Measurements from ENCODE around the gene RIMBP2. TPM values are rescaled to one million over a fixed set of nuclear protein-coding genes. Genes with fewer than 3 reads are reported as not detected.

Gene RIMBP2
- polyA plus RNA-seq, 1 donor (not counting 4 experiments of a cell fraction or from before 2014, with no cell fraction given) = 0.16 TPM

GRCh38 chr12:130651188-130651959, 64.7 kb downstream of the RIMBP2 start:
- Histone ChIP-seq H3K4me1 (ENCODE audit: control insufficient read depth, extremely low read depth, insufficient read depth, low read length) (no peaks in the 10 kb centered on the region), H3K4me2 (ENCODE audit: control insufficient read depth, extremely low read depth, insufficient read depth, low read depth, low read length) (no peak overlapping the region), H3K27ac (ENCODE audit: control insufficient read depth, insufficient read depth, low read length) (no peak overlapping the region), H3K9ac (ENCODE audit: control insufficient read depth, extremely low read depth, insufficient read depth, low read length) (no peak overlapping the region), H4K20me1 (ENCODE audit: control insufficient read depth, extremely low read depth, insufficient read depth, low read length) (no peaks in the 10 kb centered on the region), H3K36me3 (ENCODE audit: control insufficient read depth in 2 of 2, extremely low read depth in 1 of 2, insufficient read depth in 2 of 2, low read length in 2 of 2) (no peaks in the 10 kb centered on the region), H3K9me3 (ENCODE audit: control insufficient read depth, low read depth, low read length) (peaks cover 2% of the 10 kb centered on the region), H3K4me3 (ENCODE audit: control insufficient read depth in 2 of 3, extremely low read depth in 1 of 3, insufficient read depth in 2 of 3, low read depth in 1 of 3, low read length in 3 of 3) (no peak overlapping the region), H3K27me3 (ENCODE audit: control insufficient read depth, extremely low read depth, insufficient read depth, low read length) (no peaks in the 10 kb centered on the region), H3K9me1 (ENCODE audit: control insufficient read depth, extremely low read depth, insufficient read depth, low read length) (no peaks in the 10 kb centered on the region), H3K79me2 (ENCODE audit: control insufficient read depth, insufficient read depth, low read length) (no peaks in the 10 kb centered on the region), H2AFZ (ENCODE audit: control insufficient read depth, low read length) (no peak overlapping the region)
- FAIRE-seq (no peak), DNase-seq (ENCODE audit: low read depth, low spot score) (no peak)
- dilution Hi-C loops (cut with MboI; ENCODE audit: extremely low pct_ligation_motif_present, low sequenced_read_pairs) = no loop called here
- TF ChIP-seq CTCF (optimal IDR thresholded peaks at IDR 0.05 in 1 of 3, IDR thresholded peaks at IDR 0.05 in 1 of 3, conservative IDR thresholded peaks at IDR 0.05 in 1 of 3; ENCODE audit: extremely low read depth in 1 of 3, insufficient read depth in 2 of 3, low read length in 3 of 3) (no peak), EZH2 (IDR thresholded peaks at IDR 0.05; ENCODE audit: low read length) (no peak)

GRCh38 chr12:130650131-130650530, 66.0 kb downstream of the RIMBP2 start:
- Histone ChIP-seq H3K9me3 (ENCODE audit: control insufficient read depth, low read depth, low read length) (peaks cover 2% of the 10 kb centered on the region), H3K9ac (ENCODE audit: control insufficient read depth, extremely low read depth, insufficient read depth, low read length) (no peak overlapping the region), H3K27me3 (ENCODE audit: control insufficient read depth, extremely low read depth, insufficient read depth, low read length) (no peaks in the 10 kb centered on the region), H2AFZ (ENCODE audit: control insufficient read depth, low read length) (no peak overlapping the region), H3K9me1 (ENCODE audit: control insufficient read depth, extremely low read depth, insufficient read depth, low read length) (no peaks in the 10 kb centered on the region), H3K79me2 (ENCODE audit: control insufficient read depth, insufficient read depth, low read length) (no peaks in the 10 kb centered on the region), H3K36me3 (ENCODE audit: control insufficient read depth in 2 of 2, extremely low read depth in 1 of 2, insufficient read depth in 2 of 2, low read length in 2 of 2) (no peaks in the 10 kb centered on the region), H3K4me1 (ENCODE audit: control insufficient read depth, extremely low read depth, insufficient read depth, low read length) (no peaks in the 10 kb centered on the region), H4K20me1 (ENCODE audit: control insufficient read depth, extremely low read depth, insufficient read depth, low read length) (no peaks in the 10 kb centered on the region), H3K4me2 (ENCODE audit: control insufficient read depth, extremely low read depth, insufficient read depth, low read depth, low read length) (no peak overlapping the region), H3K27ac (ENCODE audit: control insufficient read depth, insufficient read depth, low read length) (no peak overlapping the region), H3K4me3 (ENCODE audit: control insufficient read depth in 2 of 3, extremely low read depth in 1 of 3, insufficient read depth in 2 of 3, low read depth in 1 of 3, low read length in 3 of 3) (no peak overlapping the region)
- no peak for TF ChIP-seq EZH2 (IDR thresholded peaks at IDR 0.05; ENCODE audit: low read length)
- TF ChIP-seq CTCF (optimal IDR thresholded peaks at IDR 0.05 in 1 of 3, IDR thresholded peaks at IDR 0.05 in 1 of 3, conservative IDR thresholded peaks at IDR 0.05 in 1 of 3; ENCODE audit: extremely low read depth in 1 of 3, insufficient read depth in 2 of 3, low read length in 3 of 3) = no peak
- DNase-seq (ENCODE audit: low read depth, low spot score) = no peak
- dilution Hi-C loops (cut with MboI; ENCODE audit: extremely low pct_ligation_motif_present, low sequenced_read_pairs) = no loop called here
- FAIRE-seq = no peak
